OCI-LY7 (cell line): ENCODE measurements around the gene NCAN.

Experiments
- CTCF ChIP-seq: fragments of 200-600 bp; sonication (generic); conservative IDR thresholded peaks from 2 replicates; pipeline ENCODE4 v1.5.1; 2014; ENCODE audit warnings: mild to moderate bottlenecking, antibody characterized with exemption, low read length, moderate library complexity, mixed read lengths
- EZH2phosphoT487 ChIP-seq: fragments of 200-600 bp; sonication (generic); IDR thresholded peaks from 2 replicates; pipeline ENCODE4 v1.6.1; 2018; ENCODE audit warnings: low read depth, borderline replicate concordance, mild to moderate bottlenecking, mixed run types, antibody characterized with exemption, low read length, moderate library complexity, mixed read lengths

- TF ChIP-seq CTCF (no peak), EZH2phosphoT487 (no peak)
Measured at GRCh38 chr19:19261350-19262189, 49.8 kb downstream of the NCAN start.
